VCaP (cell line): ENCODE data around the gene AGPAT1.

Experiments used
- H3K27ac ChIP-seq: fragments of 450-650 bp; 2 replicates; pipeline ENCODE4 v1.5.1; 2017
- CTCF ChIP-seq: fragments of 450-650 bp; conservative IDR thresholded peaks from 2 replicates; pipeline ENCODE4 v1.5.1; 2017; ENCODE audit warnings: mild to moderate bottlenecking, moderate library complexity

AGPAT1 gene

DNA sequence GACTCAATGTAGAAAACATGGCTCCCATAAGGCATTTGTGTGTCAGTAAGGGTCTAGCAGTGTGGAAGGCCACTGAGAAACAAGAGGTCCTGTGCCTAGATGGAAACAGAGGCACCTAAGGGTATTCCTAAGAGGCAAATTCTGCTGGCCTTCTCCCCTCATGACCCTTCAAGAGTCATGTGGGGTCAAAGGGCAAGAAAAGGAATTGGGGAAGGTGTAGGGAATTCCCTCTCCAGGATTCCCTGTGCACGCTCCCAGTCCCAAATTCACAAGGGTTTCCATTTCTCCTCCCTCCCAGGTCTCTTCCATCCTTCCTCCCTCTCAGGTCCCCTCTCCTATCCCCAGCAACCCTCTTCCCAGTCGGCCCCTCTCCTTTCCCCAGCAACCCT, 568 bp downstream of the AGPAT1 start:
- no peak for TF ChIP-seq CTCF
- H3K27ac ChIP-seq, result peak overlapping the region; percentile 92; the same call in 1 of the 2 replicates

GRCh38 chr6:32174416-32174815, 1.5 kb downstream of the AGPAT1 start:
- TF ChIP-seq CTCF, result no peak

DNA sequence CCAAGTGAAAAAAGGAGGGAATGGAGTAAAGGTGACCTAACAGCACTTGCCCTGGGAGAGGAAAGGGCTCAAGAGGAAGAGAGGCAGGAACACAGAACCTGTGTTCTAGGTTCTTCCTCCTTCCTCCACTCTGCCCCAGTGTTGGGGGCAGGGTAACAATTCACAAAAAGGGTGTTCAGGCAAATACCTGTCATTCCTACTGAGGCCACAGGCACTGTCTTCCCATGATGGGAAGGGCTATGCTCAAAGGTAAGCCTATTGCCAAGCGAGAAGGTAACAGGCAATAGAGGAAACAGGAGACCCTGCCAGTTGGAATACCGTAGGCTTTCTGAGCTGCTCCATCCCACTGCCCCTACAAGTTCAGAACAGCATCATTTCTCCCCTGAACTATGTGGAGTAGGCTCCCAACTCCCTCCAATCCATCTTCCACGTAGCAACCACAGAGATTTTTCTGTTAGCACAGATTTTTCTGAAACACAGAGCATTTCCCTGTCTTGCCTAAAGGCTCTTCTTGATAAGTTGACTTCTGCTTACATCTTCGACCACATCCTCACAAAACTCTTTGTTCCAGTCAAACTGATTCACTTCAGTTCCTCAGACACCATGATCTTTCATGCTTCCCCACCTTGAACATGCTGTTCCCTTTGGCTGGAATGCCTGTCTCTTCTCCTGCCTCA, 2.7 kb downstream of the AGPAT1 start:
- H3K27ac ChIP-seq, result no peak overlapping the region
- TF ChIP-seq CTCF, result no peak

More at GRCh38 chr6:32174416-32174815, 1.5 kb downstream of the AGPAT1 start:
- no peak overlapping the region for H3K27ac ChIP-seq

DNA sequence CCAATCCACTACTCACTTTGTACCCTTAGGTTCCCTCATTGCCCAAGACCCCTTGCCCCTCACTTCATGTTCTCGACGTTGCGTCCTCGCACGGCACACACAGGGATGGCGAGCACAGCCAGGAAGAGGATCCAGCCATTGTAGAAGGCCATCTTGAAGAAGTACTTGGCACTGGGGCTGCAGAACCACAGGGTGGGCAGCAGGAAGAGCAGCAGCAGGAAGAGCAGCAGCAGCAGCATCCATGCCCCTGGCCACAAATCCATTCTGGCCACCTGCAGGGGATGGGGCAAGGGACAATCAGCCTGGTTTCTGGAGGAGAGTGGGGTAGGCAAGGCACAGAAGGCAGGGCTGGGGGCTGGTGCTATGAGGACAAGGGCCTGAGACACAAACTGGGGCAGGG, 4.7 kb downstream of the AGPAT1 start:
- no peak for TF ChIP-seq CTCF
- no peak overlapping the region for H3K27ac ChIP-seq

DNA sequence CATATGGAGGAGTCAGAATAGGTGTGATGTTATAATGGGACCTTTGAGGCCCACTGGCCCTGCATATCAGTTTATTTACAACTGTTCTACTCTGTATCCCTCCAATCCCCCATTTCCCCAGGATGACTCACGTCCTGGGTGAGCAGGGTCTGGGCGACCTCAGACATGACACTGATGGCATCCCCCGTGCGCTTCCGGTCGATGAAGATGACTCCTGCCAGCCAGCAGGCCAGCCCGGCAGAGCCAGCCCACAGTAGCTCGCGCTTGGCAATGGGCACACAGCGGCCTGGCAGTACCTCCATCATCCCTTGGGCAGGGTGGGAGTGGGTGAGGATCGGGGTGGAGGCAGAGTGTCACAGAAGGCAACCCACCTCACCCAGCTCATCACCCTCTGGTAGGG, 5.6 kb downstream of the AGPAT1 start:
- no peak overlapping the region for H3K27ac ChIP-seq
- no peak for TF ChIP-seq CTCF

- H3K27ac ChIP-seq, result no peak overlapping the region
- no peak for TF ChIP-seq CTCF
Observed at GRCh38 chr6:32168807-32169591, 6.9 kb downstream of the AGPAT1 start.

GRCh38 chr6:32168350-32168749, 7.5 kb downstream of the AGPAT1 start:
- H3K27ac ChIP-seq, result no peak overlapping the region
- no peak for TF ChIP-seq CTCF
